Activated naive CD8-positive, alpha-beta T cell treated with anti-CD3 and anti-CD28 coated beads for 36 hours (primary cell): ENCODE measurements around the gene MAP4K4. TPM values are rescaled to one million over a fixed set of nuclear protein-coding genes. Genes with fewer than 3 reads are reported as not detected.
A peak's percentile ranks its signal among the peaks of the same experiment; 100 is the strongest.

Source experiments
- DNase-seq: peaks from one replicate; pipeline ENCODE4 v3.0.0; 2021
- H3K27ac Mint-ChIP-seq: one replicate; pipeline ENCODE4 v1.8.0; 2022; ENCODE audit warnings: mild to moderate bottlenecking, moderate library complexity, mixed read lengths
- H3K27me3 Mint-ChIP-seq: one replicate; pipeline ENCODE4 v1.8.0; 2022; ENCODE audit warnings: mild to moderate bottlenecking, mixed read lengths
- H3K36me3 Mint-ChIP-seq: one replicate; pipeline ENCODE4 v1.8.0; 2021; ENCODE audit warnings: mild to moderate bottlenecking, mixed read lengths
- H3K4me1 Mint-ChIP-seq: one replicate; pipeline ENCODE4 v1.8.0; 2021; ENCODE audit warnings: mixed read lengths
- H3K4me3 Mint-ChIP-seq: one replicate; pipeline ENCODE4 v1.8.0; 2022; ENCODE audit warnings: mild to moderate bottlenecking, moderate library complexity, mixed read lengths
- H3K9me3 Mint-ChIP-seq: one replicate; pipeline ENCODE4 v1.8.0; 2022; ENCODE audit warnings: mixed read lengths
- total RNA-seq, 2 experiments: library from RNA; stranded (reverse); gene quantifications; one replicate each; pipeline ENCODE4 v1.2.3, GENCODE V29; 2021

The MAP4K4 gene
- total RNA-seq, 2 experiments from 2014 or later, result 34.4 to 36.5 TPM

DNA sequence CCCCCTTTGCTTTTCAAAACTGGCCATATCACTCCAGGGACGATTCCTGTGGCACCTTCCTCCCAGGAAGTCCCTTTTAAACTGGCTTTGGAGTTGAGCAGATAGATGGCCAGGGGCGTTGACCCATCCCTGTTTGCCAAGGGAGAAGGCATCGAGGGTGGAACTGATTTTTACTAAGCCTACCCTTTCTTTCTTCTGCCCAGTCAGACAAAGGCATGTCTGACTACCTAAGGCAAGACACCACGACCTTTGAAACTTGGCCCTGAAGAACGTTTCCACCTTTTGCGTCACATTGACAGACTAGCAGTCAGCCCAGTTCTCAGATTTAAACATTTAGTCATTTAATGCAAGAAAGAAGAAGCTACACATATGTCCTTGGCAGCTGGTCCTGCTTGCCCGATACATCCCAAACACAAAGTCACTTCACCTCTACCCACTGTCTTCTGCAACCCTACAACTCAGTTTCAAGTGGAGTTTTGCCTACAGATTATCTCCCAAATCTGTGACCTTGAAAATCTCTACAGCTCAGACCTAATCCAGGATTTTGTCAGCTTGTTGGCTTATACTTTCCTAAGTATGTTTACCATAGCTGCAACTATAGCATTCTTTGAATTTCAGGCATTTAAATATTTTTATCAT lies 192.1 kb downstream of the MAP4K4 start:
- no peak for DNase-seq
- Mint-ChIP-seq H3K27ac (no peak overlapping the region), H3K36me3 (peaks cover 25% of the 10 kb centered on the region)

DNA sequence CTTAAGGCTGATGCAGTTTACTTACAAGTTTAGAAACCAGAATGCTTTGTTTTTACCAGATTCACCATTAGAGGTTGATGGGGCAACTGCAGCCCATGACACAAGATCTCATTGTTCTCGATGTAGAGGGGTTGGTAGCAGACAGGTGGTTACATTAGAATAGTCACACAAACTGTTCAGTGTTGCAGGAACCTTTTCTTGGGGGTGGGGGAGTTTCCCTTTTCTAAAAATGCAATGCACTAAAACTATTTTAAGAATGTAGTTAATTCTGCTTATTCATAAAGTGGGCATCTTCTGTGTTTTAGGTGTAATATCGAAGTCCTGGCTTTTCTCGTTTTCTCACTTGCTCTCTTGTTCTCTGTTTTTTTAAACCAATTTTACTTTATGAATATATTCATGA lies 194.9 kb downstream of the MAP4K4 start:
- no peaks in the 10 kb centered on the region for H3K27me3 Mint-ChIP-seq
- no peak overlapping the region for H3K4me3 Mint-ChIP-seq
- no peak overlapping the region for H3K27ac Mint-ChIP-seq
- H3K9me3 Mint-ChIP-seq, result no peaks in the 10 kb centered on the region
- DNase-seq, result no peak
- peaks cover 22% of the 10 kb centered on the region for H3K36me3 Mint-ChIP-seq
- H3K4me1 Mint-ChIP-seq, result peaks cover 12% of the 10 kb centered on the region

More for the DNA sequence above, 192.1 kb downstream of the MAP4K4 start:
- Mint-ChIP-seq H3K4me1 (peaks cover 12% of the 10 kb centered on the region), H3K27me3 (no peaks in the 10 kb centered on the region), H3K9me3 (no peaks in the 10 kb centered on the region), H3K4me3 (no peak overlapping the region)

DNA sequence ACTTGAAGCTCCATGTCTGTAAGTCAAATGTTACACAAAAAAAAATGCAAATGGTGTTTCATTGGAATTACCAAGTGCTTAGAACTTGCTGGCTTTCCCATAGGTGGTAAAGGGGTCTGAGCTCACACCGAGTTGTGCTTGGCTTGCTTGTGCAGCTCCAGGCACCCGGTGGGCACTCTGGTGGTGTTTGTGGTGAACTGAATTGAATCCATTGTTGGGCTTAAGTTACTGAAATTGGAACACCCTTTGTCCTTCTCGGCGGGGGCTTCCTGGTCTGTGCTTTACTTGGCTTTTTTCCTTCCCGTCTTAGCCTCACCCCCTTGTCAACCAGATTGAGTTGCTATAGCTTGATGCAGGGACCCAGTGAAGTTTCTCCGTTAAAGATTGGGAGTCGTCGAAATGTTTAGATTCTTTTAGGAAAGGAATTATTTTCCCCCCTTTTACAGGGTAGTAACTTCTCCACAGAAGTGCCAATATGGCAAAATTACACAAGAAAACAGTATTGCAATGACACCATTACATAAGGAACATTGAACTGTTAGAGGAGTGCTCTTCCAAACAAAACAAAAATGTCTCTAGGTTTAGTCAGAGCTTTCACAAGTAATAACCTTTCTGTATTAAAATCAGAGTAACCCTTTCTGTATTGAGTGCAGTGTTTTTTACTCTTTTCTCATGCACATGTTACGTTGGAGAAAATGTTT lies 196.3 kb downstream of the MAP4K4 start:
- H3K4me1 Mint-ChIP-seq, result peaks cover 12% of the 10 kb centered on the region
- H3K27ac Mint-ChIP-seq, result no peak overlapping the region
- no peak overlapping the region for H3K4me3 Mint-ChIP-seq
- no peak for DNase-seq
- peaks cover 20% of the 10 kb centered on the region for H3K36me3 Mint-ChIP-seq
- H3K27me3 Mint-ChIP-seq, result no peaks in the 10 kb centered on the region
- H3K9me3 Mint-ChIP-seq, result no peaks in the 10 kb centered on the region

DNA sequence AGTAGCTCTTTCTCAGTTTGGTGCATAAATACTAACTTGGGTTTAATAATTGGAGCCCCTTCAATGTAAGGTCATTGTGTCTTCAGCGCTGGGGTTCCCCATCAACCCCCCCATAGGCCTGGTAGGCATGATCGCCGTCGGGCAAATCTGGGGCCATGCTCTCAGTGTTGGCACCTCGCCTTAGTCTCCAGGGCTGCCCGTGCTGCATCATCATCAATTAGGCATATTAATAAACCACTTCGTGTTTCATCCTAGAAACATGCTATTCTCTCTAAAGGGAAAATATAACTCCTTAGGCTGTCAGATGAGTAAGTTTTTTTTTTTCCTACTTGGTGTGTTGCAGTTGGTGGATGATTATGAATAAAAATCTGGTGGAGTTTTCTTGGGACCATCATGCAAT lies 197.5 kb downstream of the MAP4K4 start:
- DNase-seq, result no peak
- Mint-ChIP-seq H3K27me3 (no peaks in the 10 kb centered on the region), H3K4me3 (no peak overlapping the region), H3K27ac (no peak overlapping the region), H3K4me1 (peaks cover 14% of the 10 kb centered on the region), H3K36me3 (peaks cover 20% of the 10 kb centered on the region), H3K9me3 (no peaks in the 10 kb centered on the region)

DNA sequence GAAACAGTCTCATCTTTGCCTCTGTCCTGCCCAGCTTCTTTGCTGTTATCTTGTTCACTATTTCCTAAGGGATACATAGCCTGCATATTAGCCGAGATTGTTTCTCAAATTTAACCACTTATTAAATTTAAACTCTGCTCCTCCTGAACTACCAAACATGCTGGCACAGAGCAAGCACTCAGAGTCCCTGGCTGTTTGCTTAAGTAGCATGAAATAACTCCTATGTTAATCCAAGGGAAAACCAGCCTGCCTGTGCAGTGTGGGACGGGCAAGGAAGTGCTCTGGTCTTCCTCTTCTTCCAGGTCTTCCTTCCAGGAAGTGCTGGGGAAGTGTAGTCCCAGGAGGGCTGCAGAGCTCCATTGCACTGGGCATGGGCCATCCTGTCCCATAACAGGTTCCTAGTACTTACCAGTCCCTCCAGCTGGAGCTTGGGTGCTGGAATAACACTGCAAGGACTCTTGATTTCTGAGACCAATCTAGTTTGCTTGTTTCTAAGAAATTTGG lies 198.4 kb downstream of the MAP4K4 start:
- H3K27ac Mint-ChIP-seq, result no peak overlapping the region
- H3K4me3 Mint-ChIP-seq, result no peak overlapping the region
- H3K27me3 Mint-ChIP-seq, result no peaks in the 10 kb centered on the region
- DNase-seq, result no peak
- peaks cover 20% of the 10 kb centered on the region for H3K36me3 Mint-ChIP-seq
- H3K9me3 Mint-ChIP-seq, result no peaks in the 10 kb centered on the region
- H3K4me1 Mint-ChIP-seq, result peaks cover 22% of the 10 kb centered on the region

DNA sequence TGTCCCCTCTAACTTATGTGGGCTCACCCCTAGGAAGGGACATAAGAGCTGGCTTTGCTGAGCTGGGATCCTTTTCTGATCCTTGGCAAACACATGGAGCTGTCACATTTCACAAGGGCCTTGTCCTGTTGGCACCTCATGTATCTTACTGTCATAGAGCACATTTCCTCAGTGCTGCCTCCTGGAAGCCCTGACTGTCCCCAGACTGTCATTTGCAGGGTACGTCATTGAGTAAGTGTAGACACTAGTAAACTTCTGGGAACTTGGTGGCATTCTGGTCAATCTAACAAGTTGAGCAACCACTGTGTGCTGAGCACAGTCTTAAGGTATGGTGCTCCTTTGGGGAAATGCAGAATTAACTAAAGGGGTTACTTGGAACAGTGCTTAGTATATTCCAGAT lies 199.8 kb downstream of the MAP4K4 start:
- H3K9me3 Mint-ChIP-seq, result peaks cover under 1% of the 10 kb centered on the region
- peaks cover 11% of the 10 kb centered on the region for H3K36me3 Mint-ChIP-seq
- H3K4me1 Mint-ChIP-seq, result peaks cover 18% of the 10 kb centered on the region
- no peak for DNase-seq
- H3K27ac Mint-ChIP-seq, result no peak overlapping the region
- H3K27me3 Mint-ChIP-seq, result no peaks in the 10 kb centered on the region
- H3K4me3 Mint-ChIP-seq, result no peak overlapping the region

DNA sequence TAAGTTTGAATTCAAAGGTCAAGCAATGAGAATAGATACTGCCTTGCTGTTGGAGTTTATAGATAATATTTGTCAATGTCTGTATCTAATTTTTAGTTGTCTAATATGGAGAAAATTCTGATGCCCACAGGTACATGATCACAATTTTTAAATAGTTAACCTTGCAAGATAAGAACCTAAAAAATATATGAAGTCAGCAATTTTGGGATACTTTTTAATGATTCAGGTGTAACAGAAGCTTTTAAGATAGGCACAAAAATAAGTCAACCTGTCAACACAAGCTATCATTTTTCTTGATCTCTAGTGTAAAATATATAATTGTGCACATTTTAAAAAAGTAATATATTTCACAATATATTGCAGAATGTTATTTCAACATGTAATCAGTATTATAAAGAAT lies 201.8 kb downstream of the MAP4K4 start:
- Mint-ChIP-seq H3K36me3 (no peaks in the 10 kb centered on the region), H3K9me3 (peaks cover 2% of the 10 kb centered on the region), H3K4me3 (no peak overlapping the region), H3K27me3 (peaks cover 10% of the 10 kb centered on the region), H3K4me1 (peaks cover 11% of the 10 kb centered on the region), H3K27ac (no peak overlapping the region)
- no peak for DNase-seq

DNA sequence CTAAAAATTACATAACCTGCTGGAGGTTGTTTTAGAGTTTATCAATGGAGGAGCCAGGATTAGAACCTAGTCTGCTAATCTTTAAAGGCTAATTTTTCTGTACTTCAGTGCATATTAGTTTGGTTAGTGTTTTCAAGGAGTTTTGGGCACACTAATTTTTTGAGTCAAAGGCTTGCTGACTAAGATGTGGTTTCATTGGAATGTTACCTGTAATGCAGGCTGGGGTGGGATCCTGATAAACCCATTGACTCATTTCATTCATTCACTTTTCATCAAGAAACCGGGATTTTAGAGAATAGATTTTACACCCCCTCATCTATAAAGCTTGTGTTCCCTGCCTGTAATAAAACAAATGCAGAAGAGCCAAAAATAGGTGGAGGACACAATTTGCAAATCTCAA lies 202.4 kb downstream of the MAP4K4 start:
- Mint-ChIP-seq H3K27ac (no peak overlapping the region), H3K36me3 (no peaks in the 10 kb centered on the region), H3K4me1 (peaks cover 11% of the 10 kb centered on the region), H3K9me3 (peaks cover 2% of the 10 kb centered on the region), H3K27me3 (peaks cover 10% of the 10 kb centered on the region), H3K4me3 (no peak overlapping the region)
- DNase-seq, result no peak

DNA sequence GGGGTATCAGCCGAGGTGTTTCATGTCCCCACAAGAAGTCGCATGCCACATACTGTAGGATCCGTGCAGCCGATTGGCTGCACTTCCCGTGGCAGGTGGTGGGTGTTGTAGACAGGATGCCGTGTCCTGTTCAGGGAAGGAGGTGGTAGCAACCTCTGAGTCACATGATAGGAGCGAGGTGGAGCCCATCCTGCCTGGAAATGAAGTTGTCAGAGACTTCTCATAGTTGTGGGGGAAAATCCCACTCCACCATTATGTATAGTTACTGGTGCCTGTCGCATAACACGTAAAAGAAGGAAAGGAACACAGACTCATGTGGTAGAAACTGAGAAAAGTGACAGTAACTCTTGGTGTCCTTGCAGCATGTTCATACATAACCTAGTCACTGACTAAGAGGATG lies 202.9 kb downstream of the MAP4K4 start:
- Mint-ChIP-seq H3K4me1 (peaks cover 11% of the 10 kb centered on the region), H3K36me3 (no peaks in the 10 kb centered on the region), H3K27ac (no peak overlapping the region), H3K9me3 (peaks cover 4% of the 10 kb centered on the region), H3K27me3 (peaks cover 10% of the 10 kb centered on the region), H3K4me3 (no peak overlapping the region)
- DNase-seq, result peak; percentile 8

DNA sequence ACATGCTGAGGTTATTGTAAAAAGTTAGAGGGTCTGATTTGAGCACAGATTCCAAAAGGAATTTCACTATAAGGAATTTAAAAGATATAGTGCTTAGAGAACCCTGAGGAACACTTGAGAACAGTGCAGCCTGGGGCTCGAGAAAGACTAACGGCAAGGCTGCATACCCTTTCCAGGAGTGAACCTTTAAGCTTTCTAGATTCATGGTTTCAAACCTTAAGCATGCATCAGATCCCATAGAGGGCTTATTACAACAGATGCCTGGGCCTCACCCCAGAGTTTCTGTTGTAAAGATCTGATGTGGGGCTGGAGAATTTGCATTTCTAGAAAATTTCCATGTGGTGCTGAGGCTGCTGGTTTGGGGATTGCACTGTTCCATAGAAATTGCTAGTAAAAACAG lies 203.7 kb downstream of the MAP4K4 start:
- peaks cover 10% of the 10 kb centered on the region for H3K27me3 Mint-ChIP-seq
- H3K9me3 Mint-ChIP-seq, result peaks cover 6% of the 10 kb centered on the region
- H3K4me1 Mint-ChIP-seq, result peaks cover 11% of the 10 kb centered on the region
- H3K27ac Mint-ChIP-seq, result no peak overlapping the region
- peaks cover 2% of the 10 kb centered on the region for H3K36me3 Mint-ChIP-seq
- DNase-seq, result no peak
- H3K4me3 Mint-ChIP-seq, result no peak overlapping the region

DNA sequence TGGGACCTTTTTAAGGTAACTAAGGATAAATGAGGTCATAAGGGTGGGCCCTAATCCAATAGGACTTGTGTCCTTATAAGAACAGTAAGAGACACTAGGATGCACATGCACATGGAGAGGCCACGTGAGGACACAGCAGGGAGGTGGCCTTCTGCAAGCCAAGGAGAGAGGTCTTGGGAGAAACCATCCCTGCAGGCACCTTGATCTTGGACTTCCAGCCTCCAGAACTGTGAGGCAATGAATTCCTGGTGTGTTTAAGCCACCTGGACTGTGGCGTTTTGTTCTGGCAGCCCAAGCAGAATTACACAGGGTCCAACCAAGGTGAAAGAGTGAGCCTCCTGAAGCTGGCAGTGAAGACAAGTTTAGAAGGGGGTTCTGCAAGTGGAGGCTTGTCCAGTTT lies 204.7 kb downstream of the MAP4K4 start:
- peaks cover 11% of the 10 kb centered on the region for H3K4me1 Mint-ChIP-seq
- H3K27ac Mint-ChIP-seq, result no peak overlapping the region
- H3K27me3 Mint-ChIP-seq, result peaks cover 10% of the 10 kb centered on the region
- peaks cover 7% of the 10 kb centered on the region for H3K9me3 Mint-ChIP-seq
- DNase-seq, result no peak
- H3K4me3 Mint-ChIP-seq, result no peak overlapping the region
- H3K36me3 Mint-ChIP-seq, result peaks cover 2% of the 10 kb centered on the region

DNA sequence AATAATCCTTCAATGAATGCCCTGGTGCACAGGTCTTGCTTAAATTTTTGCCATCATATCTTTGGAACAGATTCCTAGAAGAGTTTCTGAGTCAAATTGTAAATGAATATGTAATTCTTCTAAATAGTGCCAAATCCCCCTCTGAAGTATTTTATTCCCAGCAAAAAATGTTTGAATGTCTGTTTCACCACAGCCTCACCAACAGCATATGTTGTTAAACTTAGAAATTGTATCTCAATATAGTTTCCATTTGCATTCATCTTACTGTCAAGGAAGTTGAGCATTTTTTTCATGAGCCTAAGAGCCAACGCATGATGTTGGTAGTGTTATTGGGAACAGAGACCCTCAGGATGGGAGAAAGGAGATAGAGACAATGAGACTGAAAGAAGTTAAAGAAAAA lies 207.4 kb downstream of the MAP4K4 start:
- H3K4me1 Mint-ChIP-seq, result peaks cover 9% of the 10 kb centered on the region
- no peak overlapping the region for H3K27ac Mint-ChIP-seq
- H3K4me3 Mint-ChIP-seq, result no peak overlapping the region
- peaks cover 21% of the 10 kb centered on the region for H3K27me3 Mint-ChIP-seq
- peaks cover 18% of the 10 kb centered on the region for H3K9me3 Mint-ChIP-seq
- no peak for DNase-seq
- H3K36me3 Mint-ChIP-seq, result peaks cover 10% of the 10 kb centered on the region

DNA sequence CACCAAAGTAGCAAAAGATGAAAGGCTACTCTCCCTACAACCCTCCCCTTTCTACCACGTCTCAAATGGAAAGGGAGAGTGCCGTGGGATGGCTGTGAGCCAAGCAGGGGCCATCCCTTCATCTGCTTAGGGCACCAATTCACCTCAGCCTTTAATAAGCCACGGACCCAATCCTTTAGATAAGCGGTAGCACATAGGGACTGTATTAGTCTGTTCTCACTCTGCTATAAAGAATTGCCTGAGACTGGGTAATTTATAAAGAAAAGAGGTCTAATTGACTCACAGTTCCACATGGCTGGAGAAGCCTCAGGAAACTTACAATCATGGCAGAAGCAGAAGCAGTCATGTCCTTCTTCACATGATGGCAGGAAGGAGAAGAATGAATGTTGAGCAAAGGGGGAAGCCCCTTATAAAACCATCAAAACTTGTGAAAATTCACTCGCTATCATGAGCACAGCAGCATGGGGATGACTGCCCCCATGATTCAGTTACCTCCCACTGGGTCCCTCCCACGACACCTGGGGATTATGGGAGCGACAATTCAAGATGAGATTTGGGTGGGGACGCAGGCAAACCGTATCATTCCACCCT lies 208.3 kb downstream of the MAP4K4 start:
- Mint-ChIP-seq H3K9me3 (peaks cover 22% of the 10 kb centered on the region), H3K36me3 (peaks cover 17% of the 10 kb centered on the region), H3K4me3 (no peak overlapping the region), H3K27me3 (peaks cover 30% of the 10 kb centered on the region), H3K4me1 (no peaks in the 10 kb centered on the region), H3K27ac (no peak overlapping the region)
- no peak for DNase-seq

DNA sequence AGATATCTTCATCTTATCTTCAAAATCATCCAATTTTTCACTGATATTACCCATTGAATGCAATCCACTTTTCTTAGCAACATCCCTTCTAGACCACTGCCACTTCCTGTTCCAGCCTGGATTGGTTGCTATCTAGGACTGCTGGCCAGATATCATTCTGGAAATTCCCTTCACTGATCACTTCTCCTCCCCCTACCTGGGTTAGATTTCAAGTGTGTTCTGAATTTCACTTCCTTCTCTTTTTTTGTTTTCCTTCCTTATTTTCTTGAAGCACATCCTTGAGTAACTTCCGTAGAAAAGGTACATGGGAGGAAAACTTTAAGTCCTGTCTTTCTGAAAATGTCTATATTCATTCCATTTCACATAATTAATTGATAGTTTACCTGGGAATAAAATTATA lies 212.3 kb downstream of the MAP4K4 start:
- Mint-ChIP-seq H3K36me3 (peaks cover 17% of the 10 kb centered on the region), H3K9me3 (peaks cover 20% of the 10 kb centered on the region), H3K27ac (no peak overlapping the region), H3K4me3 (no peak overlapping the region), H3K4me1 (peaks cover 7% of the 10 kb centered on the region), H3K27me3 (peaks cover 30% of the 10 kb centered on the region)
- DNase-seq, result no peak

DNA sequence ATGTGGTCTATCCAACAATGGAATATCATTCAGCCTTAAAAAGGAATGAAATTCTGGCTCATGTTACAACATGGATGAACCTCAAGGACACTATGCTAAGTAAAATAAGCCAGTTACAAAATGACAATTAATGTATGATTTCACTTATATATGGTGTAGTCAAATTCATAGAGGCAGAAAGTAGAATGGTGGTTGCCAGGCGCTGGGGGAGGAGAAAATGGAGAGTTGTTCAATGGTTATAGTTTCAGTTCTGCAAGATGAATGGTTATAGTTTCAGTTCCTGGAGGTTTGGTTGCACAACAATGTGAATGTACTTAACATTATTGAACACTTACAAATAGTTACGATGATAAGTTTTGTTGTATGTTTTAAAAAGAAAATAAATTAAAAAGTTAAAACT lies 215.0 kb downstream of the MAP4K4 start:
- H3K4me1 Mint-ChIP-seq, result peaks cover 7% of the 10 kb centered on the region
- no peak overlapping the region for H3K4me3 Mint-ChIP-seq
- DNase-seq, result peak; percentile 13
- peaks cover 11% of the 10 kb centered on the region for H3K9me3 Mint-ChIP-seq
- H3K36me3 Mint-ChIP-seq, result peaks cover 12% of the 10 kb centered on the region
- peaks cover 26% of the 10 kb centered on the region for H3K27me3 Mint-ChIP-seq
- H3K27ac Mint-ChIP-seq, result no peak overlapping the region
